ENCODE measurements around the gene ARMC2.

Gene ARMC2

DNA sequence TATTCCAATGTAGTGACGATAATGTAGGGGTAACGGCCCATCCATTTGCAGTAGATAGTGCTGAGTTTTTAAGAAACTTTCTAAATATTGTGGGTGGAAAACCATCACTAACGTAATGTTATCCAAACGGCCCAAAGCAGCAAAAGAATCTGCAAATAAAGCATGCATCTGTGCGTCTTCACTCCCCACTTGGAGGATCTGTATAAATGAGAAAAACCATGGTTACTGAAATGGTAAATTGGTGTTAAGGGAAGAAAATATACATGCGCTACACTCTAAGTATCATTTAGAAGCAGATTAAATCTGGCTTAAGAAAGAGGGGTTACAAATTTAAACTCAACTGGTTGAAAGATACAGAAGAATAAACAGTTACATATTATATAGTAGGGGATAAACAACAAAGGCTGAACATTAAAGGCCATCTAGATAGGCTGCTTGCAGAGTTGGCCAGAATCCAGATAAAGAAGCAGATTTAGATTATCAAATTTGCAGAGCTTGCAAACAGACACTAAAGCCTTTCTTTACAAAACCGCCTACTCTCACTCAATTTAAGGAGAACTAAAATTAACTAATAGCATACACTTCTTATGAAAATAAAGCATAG is 153.2 kb downstream of the ARMC2 start:
- in situ Hi-C loops (cut with MboI; ENCODE audit: low pct_unique_long_range_greater_than_20kb, low sequenced_read_pairs) = no loop called here
- no peak for DNase-seq

GRCh38 chr6:109002051-109002697 is 154.0 kb downstream of the ARMC2 start:
- no peak for DNase-seq
- in situ Hi-C loops (cut with MboI; ENCODE audit: low pct_unique_long_range_greater_than_20kb, low sequenced_read_pairs) = no loop called here

DNA sequence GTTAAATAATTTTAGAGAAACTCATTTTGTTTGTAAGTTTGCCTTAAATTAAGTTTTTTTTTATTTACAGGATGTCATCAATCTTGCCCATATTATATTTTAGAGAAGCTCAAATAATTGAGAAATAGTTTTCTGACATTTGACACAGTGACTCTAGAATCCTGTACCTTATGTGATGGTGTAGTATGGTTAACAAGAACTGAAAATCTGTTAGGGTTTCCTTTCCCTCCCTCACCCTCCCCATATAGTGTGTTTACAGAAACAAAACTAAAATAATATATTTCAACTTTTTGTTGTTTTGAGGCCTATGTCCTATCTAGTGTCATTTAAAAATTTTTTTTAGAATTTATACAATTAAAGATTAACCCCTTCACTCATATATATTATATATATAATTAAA is 154.7 kb downstream of the ARMC2 start:
- in situ Hi-C loops (cut with MboI; ENCODE audit: low pct_unique_long_range_greater_than_20kb, low sequenced_read_pairs) = no loop called here

GRCh38 chr6:109006818-109007217 is 158.6 kb downstream of the ARMC2 start:
- in situ Hi-C loops (cut with MboI; ENCODE audit: low pct_unique_long_range_greater_than_20kb, low sequenced_read_pairs) = no loop called here
- no peak for DNase-seq

More for the DNA sequence above, 154.7 kb downstream of the ARMC2 start:
- DNase-seq = no peak

DNA sequence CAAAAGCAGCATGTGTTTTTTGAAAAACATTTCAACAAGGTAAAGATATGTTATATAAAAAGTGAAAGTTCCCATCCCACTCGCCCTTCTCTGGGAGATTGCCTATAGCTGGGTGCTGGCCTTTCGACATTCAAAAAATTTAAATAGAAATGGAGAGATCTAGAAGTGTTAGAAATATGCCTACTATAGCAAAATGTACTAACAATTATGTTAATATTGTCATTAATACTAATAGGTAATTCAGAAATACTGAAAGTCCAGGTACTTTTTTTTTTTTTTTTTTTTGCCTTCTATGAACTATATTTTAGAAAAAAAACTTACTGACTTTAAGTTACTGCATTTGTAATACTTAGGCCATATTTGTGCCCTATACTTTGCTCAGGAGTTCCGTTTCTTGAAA is 159.3 kb downstream of the ARMC2 start:
- in situ Hi-C loops (cut with MboI; ENCODE audit: low pct_unique_long_range_greater_than_20kb, low sequenced_read_pairs) = no loop called here

DNA sequence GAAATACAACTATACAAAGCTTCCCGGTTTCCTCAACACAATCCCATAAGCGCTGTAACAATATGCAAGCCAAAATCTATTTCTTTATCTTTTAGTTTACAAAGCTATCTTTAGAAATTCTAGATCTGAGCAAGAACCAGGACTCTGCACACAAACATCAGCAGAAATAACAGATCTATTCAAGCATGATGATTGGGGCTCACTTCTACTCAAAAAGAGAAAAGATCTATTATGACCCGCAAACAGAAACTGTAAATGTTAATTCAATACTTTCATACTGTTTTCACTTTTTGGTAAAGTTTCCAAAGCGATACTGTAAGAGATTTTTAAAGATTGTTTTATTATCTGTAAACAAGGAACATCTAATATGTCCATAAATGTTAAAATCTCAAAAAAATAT is 159.8 kb downstream of the ARMC2 start:
- no peak for DNase-seq
- in situ Hi-C loops (cut with MboI; ENCODE audit: low pct_unique_long_range_greater_than_20kb, low sequenced_read_pairs) = no loop called here

More for the DNA sequence above, 159.3 kb downstream of the ARMC2 start:
- DNase-seq = no peak

GRCh38 chr6:109008537-109009235 is 160.5 kb downstream of the ARMC2 start:
- peak; percentile 86 for DNase-seq
- in situ Hi-C loops (cut with MboI; ENCODE audit: low pct_unique_long_range_greater_than_20kb, low sequenced_read_pairs) = no loop called here

DNA sequence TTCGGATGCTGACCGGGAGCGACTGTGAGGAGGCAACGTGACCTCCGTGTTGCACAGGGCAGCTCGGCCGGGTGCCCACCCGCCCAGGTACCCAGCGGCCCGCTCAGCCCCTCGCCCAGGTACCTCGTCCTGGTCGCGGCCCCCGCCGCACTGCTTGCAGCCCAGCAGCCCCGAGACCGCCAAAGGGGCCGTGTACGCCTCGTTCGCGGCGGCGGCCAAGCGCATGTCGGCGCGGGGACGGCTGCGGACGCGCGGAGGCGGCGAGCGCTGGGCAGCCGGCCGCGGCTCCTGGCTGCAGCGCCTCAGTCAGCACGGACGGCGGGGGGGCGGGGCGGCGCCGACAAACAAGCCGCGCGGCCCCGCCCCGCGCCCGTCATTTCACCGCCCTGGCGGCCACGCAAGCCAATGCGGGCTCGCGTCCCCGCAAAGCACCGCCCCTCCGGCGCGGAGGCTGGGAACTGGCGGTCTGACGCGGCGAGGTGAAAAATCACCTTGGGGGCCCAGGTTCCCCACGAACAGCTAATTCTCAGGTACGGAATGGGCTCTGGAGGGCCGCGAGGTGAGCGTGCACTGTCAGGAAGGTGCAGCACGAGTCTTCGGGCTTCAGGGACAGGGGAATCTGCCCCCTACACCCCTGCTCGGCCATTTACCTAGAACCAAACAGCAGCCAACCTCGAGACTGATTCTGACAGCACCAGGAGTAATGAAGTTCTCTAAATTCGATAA is 161.2 kb downstream of the ARMC2 start:
- in situ Hi-C loops (cut with MboI; ENCODE audit: low pct_unique_long_range_greater_than_20kb, low sequenced_read_pairs) = no loop called here
- peak; percentile 89 for DNase-seq

DNA sequence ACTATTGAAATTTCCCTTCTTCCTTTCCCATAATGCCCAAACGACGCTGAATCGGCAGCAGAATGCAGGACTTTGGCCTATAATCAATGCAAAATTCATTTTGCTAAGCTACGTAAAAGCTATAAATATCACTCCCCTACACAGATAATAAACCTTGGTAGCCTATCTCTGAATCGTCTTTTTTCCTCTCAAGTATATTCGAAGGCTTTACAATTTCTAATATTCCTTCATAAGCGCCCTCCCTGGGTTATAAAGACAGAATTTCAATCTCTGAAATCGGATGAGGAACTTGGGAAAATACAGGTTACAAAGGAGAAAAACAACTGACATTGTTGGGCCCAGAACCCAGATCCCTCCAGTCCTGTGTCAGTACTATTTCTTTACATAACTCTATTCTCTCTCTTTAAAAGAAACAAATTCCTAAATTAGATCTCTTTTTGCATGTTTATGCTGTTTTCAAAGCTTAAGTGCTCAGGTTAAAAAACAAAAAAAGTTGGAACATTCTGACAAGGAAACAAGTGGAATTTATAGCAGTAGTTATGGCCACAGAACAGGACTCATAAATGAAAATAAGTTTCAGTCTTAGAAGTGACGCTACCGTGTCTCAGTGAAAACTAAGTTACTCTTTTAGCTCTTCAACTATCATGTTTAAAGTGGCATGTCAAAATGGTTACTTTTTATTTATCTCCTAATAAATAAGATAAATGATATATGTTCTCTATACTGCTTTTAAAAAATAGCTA is 161.9 kb downstream of the ARMC2 start:
- in situ Hi-C loops (cut with MboI; ENCODE audit: low pct_unique_long_range_greater_than_20kb, low sequenced_read_pairs) = no loop called here
- no peak for DNase-seq

DNA sequence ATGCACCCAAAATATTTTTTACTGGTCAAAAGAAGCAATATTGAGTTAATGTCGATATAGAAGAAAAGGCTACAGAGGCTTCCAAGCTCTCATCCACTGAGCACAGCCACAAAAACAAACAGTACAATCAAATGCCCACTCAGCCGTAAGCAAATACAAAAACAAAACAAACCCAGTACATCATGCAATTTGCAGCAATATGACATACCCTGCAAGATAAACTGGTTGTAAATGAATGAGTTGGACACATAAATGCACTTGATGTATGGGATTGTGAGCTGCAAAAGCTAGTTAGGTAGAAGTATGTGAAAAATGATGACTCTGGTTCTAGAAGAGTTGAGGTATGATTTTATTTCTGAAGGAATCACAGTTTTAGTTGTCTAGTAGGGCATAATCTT is 162.5 kb downstream of the ARMC2 start:
- DNase-seq = no peak
- in situ Hi-C loops (cut with MboI; ENCODE audit: low pct_unique_long_range_greater_than_20kb, low sequenced_read_pairs) = no loop called here

GRCh38 chr6:109013656-109014305 is 165.6 kb downstream of the ARMC2 start:
- DNase-seq = peak; percentile 43
- in situ Hi-C loops (cut with MboI; ENCODE audit: low pct_unique_long_range_greater_than_20kb, low sequenced_read_pairs) = no loop called here

DNA sequence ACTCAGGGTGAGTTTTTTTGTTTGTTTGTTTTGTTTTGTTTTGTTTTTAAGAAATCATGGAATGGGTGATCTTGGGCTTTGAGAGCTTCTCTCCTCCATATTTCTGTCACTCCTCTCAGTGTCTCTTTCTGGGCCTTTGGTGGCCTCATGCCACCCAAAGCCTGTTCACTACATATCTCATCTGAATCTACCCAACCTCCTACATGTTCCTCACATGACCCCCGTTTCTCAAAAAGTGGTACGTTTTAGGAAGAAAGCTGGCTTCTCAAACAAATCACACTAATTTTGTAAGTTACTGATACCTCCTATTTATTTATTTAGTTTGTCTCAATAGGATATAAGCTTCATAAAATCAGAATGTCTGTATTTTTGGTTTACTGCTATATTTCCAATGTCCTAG is 166.4 kb downstream of the ARMC2 start:
- DNase-seq = no peak
- in situ Hi-C loops (cut with MboI; ENCODE audit: low pct_unique_long_range_greater_than_20kb, low sequenced_read_pairs) = no loop called here

GRCh38 chr6:109015176-109015575 is 167.0 kb downstream of the ARMC2 start:
- DNase-seq = no peak
- in situ Hi-C loops (cut with MboI; ENCODE audit: low pct_unique_long_range_greater_than_20kb, low sequenced_read_pairs) = no loop called here

DNA sequence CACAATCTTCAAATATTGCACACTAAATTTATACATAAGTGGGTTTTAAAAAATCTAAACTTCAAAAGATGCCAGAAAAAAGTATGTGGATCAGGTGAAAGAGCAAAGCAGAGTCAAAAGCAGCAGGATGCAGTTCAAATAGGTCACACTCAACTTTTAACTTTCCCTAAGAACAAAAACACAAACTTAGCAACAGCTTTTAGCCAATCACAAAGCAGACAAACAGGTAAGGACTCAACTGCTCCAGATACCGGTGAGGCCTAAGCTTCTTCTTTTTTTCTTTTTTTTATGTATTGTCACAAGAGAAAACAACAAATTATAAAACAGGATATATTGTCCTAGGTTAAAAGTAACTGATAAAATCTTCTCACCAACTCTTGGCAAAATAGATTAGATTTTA is 171.7 kb downstream of the ARMC2 start:
- in situ Hi-C loops (cut with MboI; ENCODE audit: low pct_unique_long_range_greater_than_20kb, low sequenced_read_pairs) = no loop called here

GRCh38 chr6:109021870-109022269 is 173.6 kb downstream of the ARMC2 start:
- in situ Hi-C loops (cut with MboI; ENCODE audit: low pct_unique_long_range_greater_than_20kb, low sequenced_read_pairs) = no loop called here

More for the DNA sequence above, 171.7 kb downstream of the ARMC2 start:
- DNase-seq = no peak

DNA sequence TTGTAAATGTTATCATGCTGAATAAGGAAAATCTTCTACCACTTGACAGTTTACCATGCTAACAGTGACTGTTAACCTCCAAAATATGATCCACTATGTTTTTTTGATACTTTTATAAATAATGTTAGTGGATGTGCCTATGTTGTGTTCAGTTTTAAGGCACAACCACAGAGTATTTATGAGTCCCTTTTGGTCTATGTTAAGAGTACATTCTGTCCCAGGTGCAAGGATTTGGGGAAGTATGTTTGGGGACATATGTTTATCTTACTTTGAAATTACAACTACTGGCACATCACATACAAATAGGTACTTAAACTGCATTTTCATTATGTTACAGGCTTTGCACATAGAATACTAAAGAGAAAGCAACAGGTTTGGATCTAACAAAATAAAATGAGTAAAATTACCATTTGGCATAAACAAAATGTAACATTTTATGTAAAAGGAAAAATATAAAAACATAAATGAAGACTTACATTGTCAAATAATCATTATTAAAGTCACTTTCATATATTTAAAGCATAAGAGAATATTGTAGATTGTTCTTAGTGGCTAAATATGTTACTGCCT is 175.2 kb downstream of the ARMC2 start:
- in situ Hi-C loops (cut with MboI; ENCODE audit: low pct_unique_long_range_greater_than_20kb, low sequenced_read_pairs) = no loop called here

More at GRCh38 chr6:109021870-109022269, 173.6 kb downstream of the ARMC2 start:
- DNase-seq = no peak

More for the DNA sequence above, 175.2 kb downstream of the ARMC2 start:
- peak; percentile 29 for DNase-seq
